Measurements from ENCODE around the gene ADD3.

Gene ADD3

GRCh38 chr10:110056822-110057221, 49.0 kb downstream of the ADD3 start:
- H3K9ac ChIP-seq (ENCODE audit: low read length) = peak overlapping the region; percentile 57
- H3K9me3 ChIP-seq (ENCODE audit: control insufficient read depth, low read length) = no peaks in the 10 kb centered on the region
- H3K4me1 ChIP-seq (ENCODE audit: control insufficient read depth, insufficient read depth, low read length) = peaks cover 63% of the 10 kb centered on the region
- H3K36me3 ChIP-seq (ENCODE audit: control insufficient read depth, insufficient read depth, low read length, severe bottlenecking) = no peaks in the 10 kb centered on the region
- peak; percentile 73 for DNase-seq (ENCODE audit: low read depth)
- peak overlapping the region; percentile 55 for H3K4me3 ChIP-seq (ENCODE audit: low read length)
- H3K27me3 ChIP-seq (replicated peaks; ENCODE audit: control insufficient read depth, insufficient read depth, low read length) = no peaks in the 10 kb centered on the region

- Histone ChIP-seq H3K27me3 (replicated peaks; ENCODE audit: control insufficient read depth, insufficient read depth, low read length) (no peaks in the 10 kb centered on the region), H3K4me1 (ENCODE audit: control insufficient read depth, insufficient read depth, low read length) (peaks cover 62% of the 10 kb centered on the region), H3K4me3 (ENCODE audit: low read length) (no peak overlapping the region), H3K9me3 (ENCODE audit: control insufficient read depth, low read length) (no peaks in the 10 kb centered on the region), H3K36me3 (ENCODE audit: control insufficient read depth, insufficient read depth, low read length, severe bottlenecking) (no peaks in the 10 kb centered on the region), H3K9ac (ENCODE audit: low read length) (peak overlapping the region; percentile 57)
- peak; percentile 48 for DNase-seq (ENCODE audit: low read depth)
These were observed 49.7 kb downstream of the ADD3 start for GRCh38 chr10:110057456-110057855.

GRCh38 chr10:110058212-110058611, 50.4 kb downstream of the ADD3 start:
- Histone ChIP-seq H3K4me1 (ENCODE audit: control insufficient read depth, insufficient read depth, low read length) (peaks cover 62% of the 10 kb centered on the region), H3K36me3 (ENCODE audit: control insufficient read depth, insufficient read depth, low read length, severe bottlenecking) (no peaks in the 10 kb centered on the region), H3K9ac (ENCODE audit: low read length) (peak overlapping the region; percentile 57), H3K4me3 (ENCODE audit: low read length) (no peak overlapping the region), H3K9me3 (ENCODE audit: control insufficient read depth, low read length) (no peaks in the 10 kb centered on the region), H3K27me3 (replicated peaks; ENCODE audit: control insufficient read depth, insufficient read depth, low read length) (no peaks in the 10 kb centered on the region)
- DNase-seq (ENCODE audit: low read depth) = no peak

DNA sequence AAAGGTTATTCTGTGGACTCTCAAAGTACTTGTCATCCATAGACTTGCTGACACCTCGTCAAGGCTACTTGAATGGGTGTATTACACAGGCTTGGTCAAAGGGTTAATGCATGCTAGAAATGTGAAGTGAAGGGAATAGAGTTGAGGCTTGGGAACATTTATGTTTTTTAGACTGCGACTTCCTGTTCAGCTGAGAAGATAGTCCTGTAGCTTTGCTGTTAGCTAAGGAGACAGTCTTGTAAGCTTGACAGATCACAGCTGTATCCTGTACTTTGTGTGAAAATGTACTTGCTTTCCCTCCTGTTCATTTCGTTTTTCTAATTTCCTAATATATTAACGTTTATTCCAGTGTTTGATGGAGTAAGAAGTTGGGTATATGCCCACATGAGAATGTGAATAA, 52.1 kb downstream of the ADD3 start:
- no peaks in the 10 kb centered on the region for H3K36me3 ChIP-seq (ENCODE audit: control insufficient read depth, insufficient read depth, low read length, severe bottlenecking)
- peaks cover 55% of the 10 kb centered on the region for H3K4me1 ChIP-seq (ENCODE audit: control insufficient read depth, insufficient read depth, low read length)
- H3K4me3 ChIP-seq (ENCODE audit: low read length) = no peak overlapping the region
- H3K9ac ChIP-seq (ENCODE audit: low read length) = no peak overlapping the region
- H3K27me3 ChIP-seq (replicated peaks; ENCODE audit: control insufficient read depth, insufficient read depth, low read length) = no peaks in the 10 kb centered on the region
- H3K9me3 ChIP-seq (ENCODE audit: control insufficient read depth, low read length) = no peaks in the 10 kb centered on the region
- DNase-seq (ENCODE audit: low read depth) = no peak

DNA sequence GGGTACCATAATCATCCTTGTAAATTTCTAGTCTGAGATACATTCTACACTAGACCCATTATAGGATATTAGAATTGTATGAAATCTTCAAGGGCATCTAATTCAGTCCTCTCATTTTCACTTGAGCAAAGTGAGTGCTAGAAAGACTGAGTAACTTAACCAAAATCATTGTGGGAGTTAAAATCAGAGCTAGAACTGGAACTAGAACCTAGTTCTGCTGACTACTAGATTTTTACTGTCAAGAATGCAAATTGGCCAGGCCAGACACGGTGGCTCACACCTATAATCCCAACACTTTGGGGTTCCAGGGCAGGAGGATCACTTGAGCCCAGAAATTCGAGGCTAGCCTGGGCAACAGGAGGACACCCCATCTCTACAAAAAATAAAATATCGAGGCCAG, 53.9 kb downstream of the ADD3 start:
- H3K36me3 ChIP-seq (ENCODE audit: control insufficient read depth, insufficient read depth, low read length, severe bottlenecking) = no peaks in the 10 kb centered on the region
- no peaks in the 10 kb centered on the region for H3K27me3 ChIP-seq (replicated peaks; ENCODE audit: control insufficient read depth, insufficient read depth, low read length)
- H3K4me3 ChIP-seq (ENCODE audit: low read length) = no peak overlapping the region
- H3K9me3 ChIP-seq (ENCODE audit: control insufficient read depth, low read length) = no peaks in the 10 kb centered on the region
- H3K9ac ChIP-seq (ENCODE audit: low read length) = no peak overlapping the region
- no peak for DNase-seq (ENCODE audit: low read depth)
- peaks cover 40% of the 10 kb centered on the region for H3K4me1 ChIP-seq (ENCODE audit: control insufficient read depth, insufficient read depth, low read length)

GRCh38 chr10:110065269-110065668, 57.5 kb downstream of the ADD3 start:
- peaks cover 43% of the 10 kb centered on the region for H3K4me1 ChIP-seq (ENCODE audit: control insufficient read depth, insufficient read depth, low read length)
- H3K9me3 ChIP-seq (ENCODE audit: control insufficient read depth, low read length) = no peaks in the 10 kb centered on the region
- peak overlapping the region; percentile 27 for H3K9ac ChIP-seq (ENCODE audit: low read length)
- no peak overlapping the region for H3K4me3 ChIP-seq (ENCODE audit: low read length)
- H3K36me3 ChIP-seq (ENCODE audit: control insufficient read depth, insufficient read depth, low read length, severe bottlenecking) = no peaks in the 10 kb centered on the region
- no peaks in the 10 kb centered on the region for H3K27me3 ChIP-seq (replicated peaks; ENCODE audit: control insufficient read depth, insufficient read depth, low read length)
- no peak for DNase-seq (ENCODE audit: low read depth)

GRCh38 chr10:110067960-110068770, 60.4 kb downstream of the ADD3 start:
- Histone ChIP-seq H3K27me3 (replicated peaks; ENCODE audit: control insufficient read depth, insufficient read depth, low read length) (no peaks in the 10 kb centered on the region), H3K9me3 (ENCODE audit: control insufficient read depth, low read length) (no peaks in the 10 kb centered on the region), H3K4me3 (ENCODE audit: low read length) (peak overlapping the region; percentile 57), H3K36me3 (ENCODE audit: control insufficient read depth, insufficient read depth, low read length, severe bottlenecking) (no peaks in the 10 kb centered on the region), H3K9ac (ENCODE audit: low read length) (peak overlapping the region; percentile 53), H3K4me1 (ENCODE audit: control insufficient read depth, insufficient read depth, low read length) (peaks cover 41% of the 10 kb centered on the region)
- peak; percentile 67 for DNase-seq (ENCODE audit: low read depth)

GRCh38 chr10:110068780-110069179, 61.0 kb downstream of the ADD3 start:
- Histone ChIP-seq H3K36me3 (ENCODE audit: control insufficient read depth, insufficient read depth, low read length, severe bottlenecking) (no peaks in the 10 kb centered on the region), H3K9me3 (ENCODE audit: control insufficient read depth, low read length) (no peaks in the 10 kb centered on the region), H3K4me3 (ENCODE audit: low read length) (no peak overlapping the region), H3K27me3 (replicated peaks; ENCODE audit: control insufficient read depth, insufficient read depth, low read length) (no peaks in the 10 kb centered on the region), H3K9ac (ENCODE audit: low read length) (no peak overlapping the region), H3K4me1 (ENCODE audit: control insufficient read depth, insufficient read depth, low read length) (peaks cover 42% of the 10 kb centered on the region)
- DNase-seq (ENCODE audit: low read depth) = no peak

GRCh38 chr10:110069502-110069982, 61.8 kb downstream of the ADD3 start:
- no peaks in the 10 kb centered on the region for H3K27me3 ChIP-seq (replicated peaks; ENCODE audit: control insufficient read depth, insufficient read depth, low read length)
- peak; percentile 32 for DNase-seq (ENCODE audit: low read depth)
- peaks cover 49% of the 10 kb centered on the region for H3K4me1 ChIP-seq (ENCODE audit: control insufficient read depth, insufficient read depth, low read length)
- peak overlapping the region; percentile 6 for H3K4me3 ChIP-seq (ENCODE audit: low read length)
- no peaks in the 10 kb centered on the region for H3K9me3 ChIP-seq (ENCODE audit: control insufficient read depth, low read length)
- no peaks in the 10 kb centered on the region for H3K36me3 ChIP-seq (ENCODE audit: control insufficient read depth, insufficient read depth, low read length, severe bottlenecking)
- H3K9ac ChIP-seq (ENCODE audit: low read length) = no peak overlapping the region

DNA sequence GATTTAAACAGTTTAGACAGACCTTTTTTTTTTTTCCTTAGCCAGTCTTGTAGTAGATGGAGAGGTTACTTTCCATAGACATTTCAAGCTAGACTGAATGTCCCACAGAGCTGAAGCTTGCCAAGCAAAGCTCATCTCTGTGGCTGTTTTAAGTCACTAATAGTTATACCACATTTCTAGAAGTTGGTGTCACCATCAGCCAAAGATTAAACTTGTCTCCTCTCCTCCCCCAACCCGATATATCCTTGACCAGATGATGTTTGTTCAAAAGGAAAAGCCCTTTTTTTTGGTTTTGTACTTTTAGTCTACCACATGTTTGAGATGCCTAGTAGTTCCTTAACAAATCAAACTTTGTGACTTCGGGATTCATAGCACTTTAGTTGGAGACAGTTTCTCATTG, 66.1 kb downstream of the ADD3 start:
- peak overlapping the region; percentile 68 for H3K4me3 ChIP-seq (ENCODE audit: low read length)

DNA sequence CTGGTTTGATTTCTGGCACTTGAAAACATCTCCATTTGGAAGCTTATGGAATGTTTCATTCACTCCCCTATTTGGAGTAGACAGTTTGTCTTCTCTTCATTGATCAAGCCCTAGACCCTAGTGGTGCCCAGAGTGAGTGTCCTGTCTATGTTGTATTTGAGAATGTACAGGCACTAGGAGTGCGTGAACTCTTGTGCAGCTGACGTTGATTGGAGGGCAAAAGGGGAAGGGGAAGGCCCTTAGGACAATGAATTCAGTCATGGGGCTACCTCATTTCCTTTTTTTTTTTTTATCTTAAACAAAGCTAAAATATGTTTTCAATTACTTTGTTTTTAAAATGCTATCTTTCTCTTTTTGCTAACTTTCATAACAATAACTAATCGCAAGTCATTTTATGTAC, 66.5 kb downstream of the ADD3 start:
- Histone ChIP-seq H3K27me3 (replicated peaks; ENCODE audit: control insufficient read depth, insufficient read depth, low read length) (no peaks in the 10 kb centered on the region), H3K9ac (ENCODE audit: low read length) (peak overlapping the region; percentile 74), H3K36me3 (ENCODE audit: control insufficient read depth, insufficient read depth, low read length, severe bottlenecking) (no peaks in the 10 kb centered on the region), H3K4me1 (ENCODE audit: control insufficient read depth, insufficient read depth, low read length) (peaks cover 72% of the 10 kb centered on the region), H3K9me3 (ENCODE audit: control insufficient read depth, low read length) (no peaks in the 10 kb centered on the region), H3K4me3 (ENCODE audit: low read length) (peak overlapping the region; percentile 68)
- DNase-seq (ENCODE audit: low read depth) = no peak

More for the DNA sequence above, 66.1 kb downstream of the ADD3 start:
- no peak for DNase-seq (ENCODE audit: low read depth)
- H3K27me3 ChIP-seq (replicated peaks; ENCODE audit: control insufficient read depth, insufficient read depth, low read length) = no peaks in the 10 kb centered on the region
- peaks cover 73% of the 10 kb centered on the region for H3K4me1 ChIP-seq (ENCODE audit: control insufficient read depth, insufficient read depth, low read length)
- H3K9me3 ChIP-seq (ENCODE audit: control insufficient read depth, low read length) = no peaks in the 10 kb centered on the region
- H3K36me3 ChIP-seq (ENCODE audit: control insufficient read depth, insufficient read depth, low read length, severe bottlenecking) = no peaks in the 10 kb centered on the region
- peak overlapping the region; percentile 74 for H3K9ac ChIP-seq (ENCODE audit: low read length)

Data from adipocyte (in vitro differentiated cells).